Measurements from ENCODE around the gene PURB.

DNA sequence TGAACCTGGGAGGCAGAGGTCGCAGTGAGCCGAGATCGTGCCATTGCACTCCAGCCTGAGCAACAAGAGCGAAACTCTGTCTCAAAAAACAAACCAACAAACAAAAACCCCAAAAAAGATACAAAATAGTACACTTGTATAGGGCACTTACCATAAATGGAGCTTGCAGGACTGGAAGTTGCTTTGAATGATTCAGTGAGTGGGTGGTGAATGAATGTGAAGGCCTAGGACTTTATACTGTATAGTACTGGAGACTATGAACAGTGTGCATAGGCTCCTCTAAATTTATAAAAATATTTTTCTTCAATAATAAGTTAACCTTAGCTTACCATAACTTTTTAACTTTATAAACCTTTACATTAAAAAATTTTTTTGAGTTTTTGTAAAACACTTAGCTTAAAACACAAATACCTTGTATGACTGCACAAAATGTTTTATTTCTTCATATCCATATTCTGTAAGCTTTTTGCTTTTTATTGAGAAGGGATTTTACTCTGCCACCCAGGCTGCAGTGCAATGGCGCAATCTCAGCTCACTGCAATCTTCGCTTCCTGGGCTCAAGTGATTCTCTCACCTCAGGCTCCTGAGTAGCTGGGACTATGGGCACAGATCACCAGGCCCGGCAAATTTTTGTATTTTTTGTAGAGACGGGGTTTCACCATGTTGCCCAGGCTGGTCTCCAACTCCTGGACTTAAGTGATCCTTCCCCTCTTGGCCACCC, 30.5 kb downstream of the PURB start:
- TF ChIP-seq POLR2AphosphoS5 (IDR thresholded peaks at IDR 0.05; ENCODE audit: low read depth, low read length), result no peak
- TF ChIP-seq, protein P1, sequence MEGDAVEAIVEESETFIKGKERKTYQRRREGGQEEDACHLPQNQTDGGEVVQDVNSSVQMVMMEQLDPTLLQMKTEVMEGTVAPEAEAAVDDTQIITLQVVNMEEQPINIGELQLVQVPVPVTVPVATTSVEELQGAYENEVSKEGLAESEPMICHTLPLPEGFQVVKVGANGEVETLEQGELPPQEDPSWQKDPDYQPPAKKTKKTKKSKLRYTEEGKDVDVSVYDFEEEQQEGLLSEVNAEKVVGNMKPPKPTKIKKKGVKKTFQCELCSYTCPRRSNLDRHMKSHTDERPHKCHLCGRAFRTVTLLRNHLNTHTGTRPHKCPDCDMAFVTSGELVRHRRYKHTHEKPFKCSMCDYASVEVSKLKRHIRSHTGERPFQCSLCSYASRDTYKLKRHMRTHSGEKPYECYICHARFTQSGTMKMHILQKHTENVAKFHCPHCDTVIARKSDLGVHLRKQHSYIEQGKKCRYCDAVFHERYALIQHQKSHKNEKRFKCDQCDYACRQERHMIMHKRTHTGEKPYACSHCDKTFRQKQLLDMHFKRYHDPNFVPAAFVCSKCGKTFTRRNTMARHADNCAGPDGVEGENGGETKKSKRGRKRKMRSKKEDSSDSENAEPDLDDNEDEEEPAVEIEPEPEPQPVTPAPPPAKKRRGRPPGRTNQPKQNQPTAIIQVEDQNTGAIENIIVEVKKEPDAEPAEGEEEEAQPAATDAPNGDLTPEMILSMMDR (IDR thresholded peaks at IDR 0.05), result no peak
